Hepatocyte (in vitro differentiated cells): Measurements from ENCODE around the gene AXIN1. TPM values are rescaled to one million over a fixed set of nuclear protein-coding genes. Genes with fewer than 3 reads are reported as not detected.

Experiments used
- DNase-seq: peaks from one replicate; pipeline ENCODE4 v3.0.0-alpha.2; 2016; ENCODE audit warnings: low spot score
- H2AFZ ChIP-seq: fragments of 200-600 bp; sonication (generic); 2 replicates; pipeline ENCODE4 v1.6.0; 2016; ENCODE audit warnings: antibody characterized with exemption, mild to moderate bottlenecking
- H3K27ac ChIP-seq: fragments of 200-600 bp; sonication (generic); 2 replicates; pipeline ENCODE4 v1.5.1; 2016; ENCODE audit warnings: mild to moderate bottlenecking
- H3K27me3 ChIP-seq: fragments of 200-600 bp; sonication (generic); 2 replicates; pipeline ENCODE4 v1.6.1; 2016
- H3K36me3 ChIP-seq: fragments of 200-600 bp; sonication (generic); replicated peaks from 2 replicates; pipeline ENCODE4 v1.5.1; 2016; ENCODE audit warnings: low read depth; ENCODE audit not compliant: insufficient read depth
- H3K4me1 ChIP-seq: fragments of 200-600 bp; sonication (generic); 2 replicates; pipeline ENCODE4 v1.5.1; 2016; ENCODE audit warnings: mild to moderate bottlenecking, moderate library complexity; ENCODE audit not compliant: insufficient read depth
- H3K4me2 ChIP-seq: fragments of 200-600 bp; sonication (generic); 2 replicates; pipeline ENCODE4 v1.6.0; 2016
- H3K4me3 ChIP-seq: fragments of 200-600 bp; sonication (generic); 2 replicates; pipeline ENCODE4 v1.5.1; 2016; ENCODE audit warnings: mild to moderate bottlenecking
- H3K79me2 ChIP-seq: fragments of 200-600 bp; sonication (generic); 2 replicates; pipeline ENCODE4 v1.6.0; 2017; ENCODE audit warnings: mild to moderate bottlenecking
- H3K9me2 ChIP-seq: fragments of 200-600 bp; sonication (generic); replicated peaks from 2 replicates; pipeline ENCODE4 v1.6.0; 2017; ENCODE audit warnings: mild to moderate bottlenecking; ENCODE audit not compliant: insufficient read depth
- H3K9me3 ChIP-seq: fragments of 200-600 bp; sonication (generic); 2 replicates; pipeline ENCODE4 v1.5.1; 2016; ENCODE audit warnings: low read depth, mild to moderate bottlenecking
- H4K20me1 ChIP-seq: fragments of 200-600 bp; sonication (generic); 2 replicates; pipeline ENCODE4 v1.6.0; 2016; ENCODE audit warnings: mild to moderate bottlenecking; ENCODE audit not compliant: insufficient read depth, poor library complexity, severe bottlenecking
- CTCF ChIP-seq: fragments of 200-600 bp; sonication (generic); IDR thresholded peaks from 2 replicates; pipeline ENCODE4 v1.5.1; 2016; ENCODE audit warnings: antibody characterized with exemption, mild to moderate bottlenecking; ENCODE audit not compliant: poor library complexity
- EZH2 ChIP-seq: fragments of 200-600 bp; sonication (generic); IDR thresholded peaks from 2 replicates; pipeline ENCODE4 v1.6.1; 2016; ENCODE audit warnings: antibody characterized with exemption, mild to moderate bottlenecking, borderline replicate concordance
- EZH2phosphoT487 ChIP-seq: fragments of 200-600 bp; sonication (generic); IDR thresholded peaks from one replicate; pipeline ENCODE4 v1.6.1; 2018; ENCODE audit warnings: antibody characterized with exemption, mild to moderate bottlenecking, low read depth, moderate library complexity; ENCODE audit not compliant: unreplicated experiment, severe bottlenecking
- WGBS: methylation state at CpG from one replicate; pipeline ENCODE4 v1.1.6; 2016; ENCODE audit warnings: low lambda C conversion rate; ENCODE audit errors: missing lambda C conversion rate; 5-methylcytosine and 5-hydroxymethylcytosine counted together
- polyA plus RNA-seq: library from polyadenylated mRNA; unstranded; fragments of >200 nt; fragmentation: Nextera tagmentation; extraction: Ambion mirVana; gene quantifications from 2 replicates; pipeline ENCODE4 v1.2.1, GENCODE V29; 2016
- total RNA-seq: library from RNA; depleted of rRNA; stranded (reverse); fragments of >200 nt; gene quantifications from 2 replicates; pipeline ENCODE4 v1.2.3, GENCODE V29; 2014

Gene AXIN1
- total and polyA plus RNA-seq, 2 experiments from 2014 or later, result 16.1 to 27.2 TPM

- TF ChIP-seq EZH2phosphoT487, result no peak
These were observed 4.2 kb upstream of the AXIN1 start for GRCh38 chr16:356741-357140.

DNA sequence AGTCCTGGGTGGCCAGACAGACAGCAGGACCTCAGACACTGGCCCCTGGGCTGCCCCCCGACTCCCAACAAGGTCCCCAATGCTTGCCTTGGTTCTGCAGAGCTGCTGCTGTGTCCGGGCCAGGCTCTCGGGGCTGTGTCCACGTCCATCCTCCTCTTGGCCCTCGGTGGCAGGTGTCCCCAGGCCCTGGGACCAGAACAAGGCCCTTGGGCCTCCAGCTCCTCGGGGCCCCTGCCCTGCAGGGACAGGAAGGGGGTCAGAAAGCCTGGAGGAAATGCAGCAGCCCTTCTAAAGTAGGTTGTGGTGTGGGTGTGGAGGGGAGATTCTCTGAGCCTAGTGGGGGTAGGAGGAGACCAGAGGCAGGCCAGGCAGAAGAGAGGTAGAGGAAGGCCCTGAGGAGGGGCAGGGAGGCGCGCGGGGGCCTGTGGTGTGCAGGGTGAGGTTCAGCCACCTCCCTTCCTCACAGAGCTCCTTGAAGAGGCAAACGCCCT is 2.5 kb upstream of the AXIN1 start:
- peaks cover 19% of the 10 kb centered on the region for H4K20me1 ChIP-seq
- H3K4me3 ChIP-seq, result no peak overlapping the region
- H3K9me3 ChIP-seq, result no peaks in the 10 kb centered on the region
- H3K9me2 ChIP-seq, result no peaks in the 10 kb centered on the region
- peaks cover 11% of the 10 kb centered on the region for H3K4me1 ChIP-seq
- DNase-seq, result no peak
- H3K27me3 ChIP-seq, result no peaks in the 10 kb centered on the region
- H3K27ac ChIP-seq, result no peak overlapping the region
- WGBS, result 95% methylated on average over 10 of the region's 10 CpGs
- TF ChIP-seq CTCF (no peak), EZH2phosphoT487 (no peak), EZH2 (no peak)
- H3K36me3 ChIP-seq, result no peaks in the 10 kb centered on the region
- H3K79me2 ChIP-seq, result peaks cover 19% of the 10 kb centered on the region
- H3K4me2 ChIP-seq, result no peak overlapping the region
- H2AFZ ChIP-seq, result no peak overlapping the region

More at GRCh38 chr16:356741-357140, 4.2 kb upstream of the AXIN1 start:
- H3K4me2 ChIP-seq, result no peak overlapping the region
- no peak for DNase-seq
- H3K27me3 ChIP-seq, result no peaks in the 10 kb centered on the region
- 82% methylated on average over 8 of the region's 12 CpGs for WGBS
- no peak overlapping the region for H2AFZ ChIP-seq
- H3K4me1 ChIP-seq, result no peaks in the 10 kb centered on the region
- H3K79me2 ChIP-seq, result peaks cover 1% of the 10 kb centered on the region
- no peak overlapping the region for H3K4me3 ChIP-seq
- H3K9me3 ChIP-seq, result no peaks in the 10 kb centered on the region
- H3K36me3 ChIP-seq, result no peaks in the 10 kb centered on the region
- no peak overlapping the region for H3K27ac ChIP-seq
- H4K20me1 ChIP-seq, result peaks cover 2% of the 10 kb centered on the region
- no peaks in the 10 kb centered on the region for H3K9me2 ChIP-seq

DNA sequence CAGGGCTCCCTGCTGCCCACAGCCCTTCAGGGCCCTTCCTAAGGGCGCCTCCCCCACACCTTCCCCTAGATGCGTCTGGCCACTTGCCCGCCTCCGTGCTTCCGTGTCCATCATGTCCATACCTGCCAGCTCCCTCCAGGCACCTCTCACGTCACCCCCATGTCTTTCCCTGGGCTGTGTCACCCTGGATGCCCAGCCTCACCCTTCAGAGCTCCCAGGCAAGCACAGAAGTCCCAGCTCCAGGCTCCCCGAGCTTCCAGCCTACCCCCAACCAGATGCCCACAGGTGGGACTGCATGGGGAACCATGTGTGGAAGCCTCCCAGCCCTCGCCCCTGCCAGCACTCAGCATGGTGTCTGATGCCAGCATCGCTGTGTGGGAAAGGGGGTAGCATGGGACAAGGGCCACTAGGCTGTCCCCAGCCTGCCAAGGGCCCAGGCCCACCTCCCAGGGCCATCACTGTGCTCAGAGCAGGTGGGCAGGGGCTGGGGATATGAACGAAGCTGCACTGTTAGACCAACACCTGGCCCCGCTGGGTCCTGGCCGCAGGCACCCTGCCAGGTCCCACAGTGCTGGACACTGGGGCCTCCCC is 1.9 kb upstream of the AXIN1 start:
- no peak overlapping the region for H3K27ac ChIP-seq
- H3K9me3 ChIP-seq, result no peaks in the 10 kb centered on the region
- H3K79me2 ChIP-seq, result peaks cover 25% of the 10 kb centered on the region
- peaks cover 11% of the 10 kb centered on the region for H3K4me1 ChIP-seq
- no peaks in the 10 kb centered on the region for H3K36me3 ChIP-seq
- H3K4me2 ChIP-seq, result no peak overlapping the region
- no peaks in the 10 kb centered on the region for H3K9me2 ChIP-seq
- 94% methylated on average over 12 of the region's 12 CpGs for WGBS
- no peak overlapping the region for H2AFZ ChIP-seq
- no peak for DNase-seq
- no peak for TF ChIP-seq EZH2
- TF ChIP-seq EZH2phosphoT487, result no peak
- no peak for TF ChIP-seq CTCF
- H3K4me3 ChIP-seq, result no peak overlapping the region
- H3K27me3 ChIP-seq, result no peaks in the 10 kb centered on the region
- peaks cover 24% of the 10 kb centered on the region for H4K20me1 ChIP-seq

DNA sequence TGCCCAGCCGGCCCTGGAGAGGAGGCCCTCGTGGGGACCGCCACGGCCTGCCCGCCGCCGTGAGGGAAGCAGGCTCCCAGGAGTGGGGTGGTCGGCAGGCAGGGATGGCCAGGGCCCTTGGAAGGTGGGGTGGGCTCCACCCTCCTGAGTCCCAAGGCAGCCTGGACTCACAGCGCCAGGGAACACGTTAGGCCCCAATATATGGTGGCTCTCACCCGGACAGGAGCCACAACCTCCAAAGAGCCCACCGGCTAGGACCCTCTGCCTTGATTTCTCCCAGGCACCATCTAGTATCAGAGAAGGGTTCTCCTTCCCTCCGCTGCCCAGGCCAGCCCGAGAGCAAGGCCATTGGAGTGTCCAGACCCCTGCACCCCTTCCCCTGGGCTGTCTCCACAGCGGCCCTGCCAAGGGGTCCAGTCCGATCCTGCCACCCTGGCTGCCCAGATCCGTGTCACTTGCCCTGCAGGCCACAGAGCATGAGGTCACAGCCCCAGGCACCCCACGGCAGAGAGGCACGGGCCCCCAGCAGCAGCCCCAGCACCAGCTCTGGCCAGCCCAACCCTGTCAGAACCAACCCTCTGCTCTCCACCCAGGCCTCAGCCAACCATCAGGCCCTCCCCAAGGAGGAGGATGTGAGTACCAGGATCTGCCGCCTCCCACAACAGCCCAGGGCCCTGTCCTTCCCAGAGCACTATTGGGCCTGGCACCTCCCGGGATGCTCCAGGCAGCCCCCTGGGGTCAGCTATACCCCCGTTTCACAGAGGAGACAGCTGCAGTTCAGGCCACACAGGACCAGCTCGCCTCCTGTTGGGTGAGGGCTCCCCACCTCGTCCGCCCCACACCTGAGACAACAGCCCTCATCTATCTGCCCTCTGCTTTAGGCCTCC is 1.1 kb upstream of the AXIN1 start:
- Histone ChIP-seq H3K4me2 (peak overlapping the region; percentile 73), H3K4me1 (peaks cover 11% of the 10 kb centered on the region), H3K27ac (no peak overlapping the region), H3K36me3 (no peaks in the 10 kb centered on the region), H4K20me1 (peaks cover 31% of the 10 kb centered on the region), H3K9me3 (no peaks in the 10 kb centered on the region), H3K27me3 (no peaks in the 10 kb centered on the region), H3K4me3 (no peak overlapping the region), H2AFZ (no peak overlapping the region), H3K9me2 (no peaks in the 10 kb centered on the region), H3K79me2 (peaks cover 32% of the 10 kb centered on the region)
- TF ChIP-seq EZH2phosphoT487 (no peak), CTCF (no peak), EZH2 (no peak)
- WGBS, result 80% methylated on average over 21 of the region's 25 CpGs
- no peak for DNase-seq
